Smooth muscle cell of the pulmonary artery (primary cell): Measurements from ENCODE around the gene TMEM52B. TPM values are rescaled to one million over a fixed set of nuclear protein-coding genes. Genes with fewer than 3 reads are reported as not detected.

Source experiments
- total RNA-seq: library from RNA; depleted of rRNA; stranded (reverse); fragments of >200 nt; gene quantifications from 2 replicates; pipeline ENCODE4 v1.2.3, GENCODE V29; 2014

TMEM52B gene
- total RNA-seq = 0.07 TPM in 1 of 2 replicates, not detected in the other

DNA sequence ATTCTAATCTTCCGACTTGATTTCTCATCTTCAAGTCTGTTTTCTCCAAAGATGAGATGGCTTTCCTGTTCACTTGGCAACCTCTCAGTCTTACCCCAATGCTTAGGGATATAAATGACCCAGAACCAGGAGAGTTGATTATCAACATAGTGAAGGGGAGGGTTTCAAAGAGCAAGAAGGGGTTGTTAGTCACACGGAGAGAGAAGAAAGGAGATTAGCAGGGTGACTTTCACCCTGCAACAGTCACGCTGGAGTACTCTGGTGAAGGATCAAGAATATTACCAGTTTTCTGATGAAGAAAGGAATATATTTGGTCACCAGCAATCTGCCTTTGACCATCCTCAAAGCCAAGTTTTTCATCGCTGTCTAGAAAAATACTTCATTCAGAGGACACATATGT, at the start of gene TMEM52B:
Gene TMEM52B, plus strand, starts transcription at position 212 of the 400 bp plus-strand sequence. CDS start 543 bp downstream, outside the sequence.

DNA sequence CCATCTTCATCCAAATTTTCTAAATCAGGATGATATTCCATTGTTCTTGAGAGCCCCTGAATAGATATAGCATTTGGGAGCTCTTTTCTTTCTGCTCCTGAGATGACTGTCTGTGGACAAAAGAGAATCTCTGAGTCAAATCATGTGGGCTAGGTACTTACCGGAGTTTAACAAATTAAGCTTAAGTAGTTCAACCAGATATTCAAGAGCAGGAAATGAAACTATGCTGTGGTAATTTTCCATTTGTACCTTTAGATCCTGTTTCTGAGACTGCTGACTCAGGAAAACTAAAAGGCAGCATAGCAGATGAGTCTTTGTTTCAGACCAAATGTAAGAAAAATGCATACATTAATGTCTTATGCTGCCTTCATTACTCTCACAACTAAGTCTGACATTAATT, 48.8 kb upstream of the TMEM52B start, which contains the start of gene CLEC7A:
Gene CLEC7A, minus strand, starts transcription at position 158 of the 400 bp plus-strand sequence. Its CDS starts 117 bp downstream, at position 41.

DNA sequence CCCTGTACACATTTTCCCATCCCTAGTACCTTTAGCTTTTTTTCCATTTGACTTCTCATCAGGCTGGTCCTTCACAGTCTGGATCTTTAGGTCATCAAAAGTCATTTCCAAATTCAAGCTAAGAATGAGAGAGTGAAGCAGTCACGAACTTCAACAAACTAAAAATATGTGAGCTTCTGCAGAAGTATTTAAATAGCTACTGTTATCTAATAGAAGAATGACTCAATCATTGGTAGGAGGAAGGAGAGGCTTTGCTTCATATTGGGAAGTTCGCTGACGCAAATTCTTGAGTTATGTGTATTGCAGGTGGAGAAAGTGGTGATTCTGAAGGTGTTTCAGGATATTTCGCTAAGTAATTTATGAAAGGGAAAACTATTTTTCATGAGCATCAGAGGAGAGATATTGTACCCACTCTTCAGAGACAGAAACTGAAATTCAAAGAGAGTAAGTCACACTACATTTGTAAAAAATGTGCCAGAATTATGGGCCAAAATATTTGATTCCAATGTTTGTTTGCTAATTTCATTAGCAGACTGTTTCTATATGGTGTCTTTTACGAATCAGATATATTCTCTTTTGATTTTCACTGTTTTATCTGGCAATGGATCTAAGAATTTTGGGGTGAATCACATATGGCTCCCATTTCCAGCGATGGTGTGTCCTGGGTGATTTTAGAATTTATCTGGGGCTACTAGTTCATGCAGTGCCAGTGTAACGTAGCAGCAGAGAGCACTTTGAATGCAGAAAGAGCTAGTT, 6.7 kb upstream of the TMEM52B start, which contains the start of gene OLR1:
Gene OLR1, minus strand, starts transcription at position 160 of the 756 bp plus-strand sequence. Its CDS starts 55 bp downstream, at position 105.

DNA sequence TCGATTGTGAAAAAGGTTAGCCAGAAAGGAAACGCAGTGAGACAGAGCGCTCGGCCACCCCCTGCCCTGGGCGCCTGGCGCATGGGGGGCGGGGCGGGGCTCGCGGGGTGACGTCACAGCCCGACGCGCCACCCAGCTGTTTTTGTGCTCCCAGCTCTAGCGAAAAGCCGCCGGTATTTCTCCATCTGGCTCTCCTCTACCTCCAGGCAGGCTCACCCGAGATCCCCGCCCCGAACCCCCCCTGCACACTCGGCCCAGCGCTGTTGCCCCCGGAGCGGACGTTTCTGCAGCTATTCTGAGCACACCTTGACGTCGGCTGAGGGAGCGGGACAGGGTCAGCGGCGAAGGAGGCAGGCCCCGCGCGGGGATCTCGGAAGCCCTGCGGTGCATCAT, 33.9 kb downstream of the TMEM52B start, which contains the start of gene GABARAPL1:
Gene GABARAPL1, plus strand, starts transcription at position 139 of the 393 bp plus-strand sequence. Its CDS starts 253 bp downstream, at position 392.

Other genes with a start within 250 kb of the TMEM52B start
- gene CLEC2A, start 246.7 kb upstream of the TMEM52B start, total RNA-seq = not detected in 2 replicates
- gene CLEC12A, start 207.6 kb upstream of the TMEM52B start, total RNA-seq = not detected in 2 replicates
- not detected in 2 replicates for gene CLEC1B, start 179.9 kb upstream of the TMEM52B start, total RNA-seq
- gene CLEC12B, start 168.4 kb upstream of the TMEM52B start, total RNA-seq = not detected in 2 replicates
- not detected in 2 replicates for gene CLEC9A, start 148.3 kb upstream of the TMEM52B start, total RNA-seq
- not detected in 2 replicates for gene CLEC1A, start 80.0 kb upstream of the TMEM52B start, total RNA-seq
- gene CLEC7A, start 48.8 kb upstream of the TMEM52B start, total RNA-seq = not detected in 2 replicates
- gene OLR1, start 6.9 kb upstream of the TMEM52B start, total RNA-seq = 0.33 TPM in 1 of 2 replicates, not detected in the other
- gene GABARAPL1, start 33.8 kb downstream of the TMEM52B start, total RNA-seq = 62.6 and 67.0 TPM in 2 replicates
- 0.50 and 0.65 TPM in 2 replicates for gene KLRD1, start 128.8 kb downstream of the TMEM52B start, total RNA-seq
- gene KLRK1, start 211.0 kb downstream of the TMEM52B start, total RNA-seq = not detected in 2 replicates
- gene KLRC4, start 230.7 kb downstream of the TMEM52B start, total RNA-seq = not detected in 2 replicates
- gene KLRC3, start 241.6 kb downstream of the TMEM52B start, total RNA-seq = not detected in 2 replicates